ENCODE measurements around the gene AHNAK2.
"Not testable (repeated sequence)": the region's sequence is repeated elsewhere in the genome, so short reads cannot be mapped to it uniquely, and the experiment has no call there.

The AHNAK2 gene

GRCh38 chr14:104950021-104950420 lies 28.2 kb downstream of the AHNAK2 start:
- DNase-seq = no peak

GRCh38 chr14:104949406-104949955 lies 28.7 kb downstream of the AHNAK2 start:
- not testable (repeated sequence) for DNase-seq

GRCh38 chr14:104948736-104949031 lies 29.5 kb downstream of the AHNAK2 start:
- no peak for DNase-seq

GRCh38 chr14:104947881-104948735 lies 30.1 kb downstream of the AHNAK2 start:
- not testable (repeated sequence) for DNase-seq

- DNase-seq = not testable (repeated sequence)
Observed at GRCh38 chr14:104947201-104947600, 31.0 kb downstream of the AHNAK2 start.

GRCh38 chr14:104945986-104946965 lies 31.9 kb downstream of the AHNAK2 start:
- not testable (repeated sequence) for DNase-seq

- DNase-seq = not testable (repeated sequence)
Observed at GRCh38 chr14:104945266-104945665, 32.9 kb downstream of the AHNAK2 start.

GRCh38 chr14:104944436-104945205 lies 33.6 kb downstream of the AHNAK2 start:
- not testable (repeated sequence) for DNase-seq

GRCh38 chr14:104944016-104944308 lies 34.2 kb downstream of the AHNAK2 start:
- not testable (repeated sequence) for DNase-seq

- not testable (repeated sequence) for DNase-seq
Observed at GRCh38 chr14:104943216-104944015, 34.8 kb downstream of the AHNAK2 start.

- DNase-seq = no peak
Observed at GRCh38 chr14:104942586-104942985, 35.6 kb downstream of the AHNAK2 start.

GRCh38 chr14:104941508-104942365 lies 36.4 kb downstream of the AHNAK2 start:
- no peak for DNase-seq

GRCh38 chr14:104940526-104941150 lies 37.5 kb downstream of the AHNAK2 start:
- DNase-seq = no peak

GRCh38 chr14:104939666-104940410 lies 38.3 kb downstream of the AHNAK2 start:
- no peak for DNase-seq

GRCh38 chr14:104938960-104939359 lies 39.2 kb downstream of the AHNAK2 start:
- DNase-seq = no peak

- DNase-seq = no peak
Observed at GRCh38 chr14:104938436-104938835, 39.7 kb downstream of the AHNAK2 start.

- no peak for DNase-seq
Observed at GRCh38 chr14:104937694-104938365, 40.3 kb downstream of the AHNAK2 start.

GRCh38 chr14:104937161-104937560 lies 41.0 kb downstream of the AHNAK2 start:
- DNase-seq = no peak
